22Rv1 (cell line): Measurements from ENCODE around the gene LRRFIP1.

Experiments
- CTCF ChIP-seq: fragments of 450-650 bp; IDR thresholded peaks from 2 replicates; pipeline ENCODE4 v1.5.1; 2017; ENCODE audit warnings: mild to moderate bottlenecking
- ZFX ChIP-seq: fragments of 450-650 bp; IDR thresholded peaks from 2 replicates; pipeline ENCODE4 v1.6.1; 2017; ENCODE audit warnings: antibody characterized with exemption, borderline replicate concordance

DNA sequence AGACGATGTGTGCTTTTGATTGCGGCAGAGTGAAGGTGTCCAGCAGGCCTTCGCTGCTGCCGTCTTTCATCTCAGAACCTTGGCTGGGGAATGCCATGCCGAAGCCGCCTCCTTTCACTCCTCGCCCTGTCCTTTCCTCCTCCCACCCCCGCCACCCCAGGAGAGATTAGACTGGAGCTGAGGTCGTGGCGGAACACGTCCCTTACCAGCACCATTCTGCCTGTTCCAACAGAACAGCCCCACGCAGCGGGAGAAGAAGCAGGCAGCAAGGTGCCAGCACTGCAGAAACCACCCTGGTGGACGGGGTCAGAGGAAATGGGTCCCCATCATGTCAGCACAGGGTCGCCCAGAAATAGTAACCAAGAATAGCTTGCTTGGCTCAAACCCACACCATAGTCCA lies 146.4 kb downstream of the LRRFIP1 start:
- TF ChIP-seq CTCF: no peak
- TF ChIP-seq ZFX: no peak
